CD4-positive, alpha-beta T cell treated with Interleukin-4 for 4 hours (primary cell): Measurements from ENCODE around the gene GNAI2.

Source experiments
- DNase-seq: peaks from one replicate; pipeline ENCODE4 v3.0.0-alpha.2; 2020

The GNAI2 gene

GRCh38 chr3:50300681-50301254 is 64.8 kb downstream of the GNAI2 start:
- no peak for DNase-seq

GRCh38 chr3:50302095-50303012 is 66.3 kb downstream of the GNAI2 start:
- DNase-seq, result no peak

GRCh38 chr3:50303013-50303815 is 67.2 kb downstream of the GNAI2 start, which contains the start of gene HYAL1:
Gene HYAL1, minus strand, starts transcription at chr3:50303574. Its CDS starts 618 bp downstream, at chr3:50302956.
- no peak for DNase-seq

DNA sequence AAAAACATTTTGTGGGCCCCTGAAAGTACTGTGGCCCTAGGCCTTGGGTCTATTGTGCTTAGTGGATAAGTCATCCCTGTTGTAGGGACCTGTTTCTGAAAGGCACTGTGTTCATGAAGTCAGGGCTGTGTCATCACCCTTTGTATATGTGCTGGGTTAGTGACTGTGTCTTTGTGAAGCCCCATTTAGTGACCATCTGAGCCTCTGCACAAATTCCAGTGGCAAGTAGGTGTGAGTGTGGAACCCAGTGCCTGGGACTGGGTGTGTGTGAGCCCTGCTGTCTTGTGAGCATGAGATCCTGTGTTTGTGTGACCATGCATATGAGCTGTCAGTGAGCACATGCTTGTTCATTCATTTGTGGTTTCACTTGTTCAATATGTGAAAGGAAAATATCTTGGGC is 68.6 kb downstream of the GNAI2 start:
- no peak for DNase-seq
